ENCODE data around the gene NXPE3. TPM values are rescaled to one million over a fixed set of nuclear protein-coding genes. Genes with fewer than 3 reads are reported as not detected.

Gene NXPE3
- total and polyA plus RNA-seq, 2 of the 8 experiments (the other 6 are each of a cell fraction or from before 2014, with no cell fraction given): 10.9 to 22.7 TPM

DNA sequence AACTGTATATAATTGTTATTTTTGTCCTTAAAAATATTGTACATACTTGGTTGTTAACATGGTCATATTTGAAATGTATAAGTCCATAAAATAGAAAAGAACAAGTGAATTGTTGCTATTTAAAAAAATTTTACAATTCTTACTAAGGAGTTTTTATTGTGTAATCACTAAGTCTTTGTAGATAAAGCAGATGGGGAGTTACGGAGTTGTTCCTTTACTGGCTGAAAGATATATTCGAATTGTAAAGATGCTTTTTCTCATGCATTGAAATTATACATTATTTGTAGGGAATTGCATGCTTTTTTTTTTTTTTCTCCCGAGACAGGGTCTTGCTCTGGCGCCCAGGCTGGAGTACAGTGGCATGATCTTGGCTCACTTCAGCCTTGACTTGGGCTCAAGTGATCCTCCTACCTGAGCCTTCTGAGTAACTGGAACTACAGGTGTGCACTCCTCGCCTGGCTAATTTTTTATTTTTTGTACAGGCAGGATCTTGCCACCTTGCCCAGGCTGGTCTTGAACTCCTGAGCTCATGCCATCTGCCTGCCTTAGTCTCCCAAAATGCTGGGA lies 81.0 kb downstream of the NXPE3 start (continued):
- TF ChIP-seq, protein P1, sequence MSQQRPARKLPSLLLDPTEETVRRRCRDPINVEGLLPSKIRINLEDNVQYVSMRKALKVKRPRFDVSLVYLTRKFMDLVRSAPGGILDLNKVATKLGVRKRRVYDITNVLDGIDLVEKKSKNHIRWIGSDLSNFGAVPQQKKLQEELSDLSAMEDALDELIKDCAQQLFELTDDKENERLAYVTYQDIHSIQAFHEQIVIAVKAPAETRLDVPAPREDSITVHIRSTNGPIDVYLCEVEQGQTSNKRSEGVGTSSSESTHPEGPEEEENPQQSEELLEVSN (IDR thresholded peaks at IDR 0.05): no peak
- TF ChIP-seq TAF1 (IDR thresholded peaks at IDR 0.05; ENCODE audit: low read depth, low read length): no peak
- no peak for TF ChIP-seq CTBP2 (IDR thresholded peaks at IDR 0.05; ENCODE audit: borderline replicate concordance, insufficient read depth, insufficient read length, low read length)
- TF ChIP-seq CBX5 (IDR thresholded peaks at IDR 0.05; ENCODE audit: low read depth, low read length): no peak
- TF ChIP-seq RAD21 (IDR thresholded peaks at IDR 0.05 in 1 of 2, conservative IDR thresholded peaks at IDR 0.05 in 1 of 2; ENCODE audit: low read depth in 2 of 2, low read length in 2 of 2): no peak
- TF ChIP-seq PHF8 (conservative IDR thresholded peaks at IDR 0.05; ENCODE audit: low read depth, low read length): no peak
- TF ChIP-seq CHD2 (IDR thresholded peaks at IDR 0.05; ENCODE audit: low read length): no peak
